ENCODE results near the gene FILIP1. TPM values are rescaled to one million over a fixed set of nuclear protein-coding genes. Genes with fewer than 3 reads are reported as not detected.
"Not testable (repeated sequence)": the region's sequence is repeated elsewhere in the genome, so short reads cannot be mapped to it uniquely, and the experiment has no call there.

Gene FILIP1
- polyA plus RNA-seq, 3 donors from 2014 or later, result not detected

DNA sequence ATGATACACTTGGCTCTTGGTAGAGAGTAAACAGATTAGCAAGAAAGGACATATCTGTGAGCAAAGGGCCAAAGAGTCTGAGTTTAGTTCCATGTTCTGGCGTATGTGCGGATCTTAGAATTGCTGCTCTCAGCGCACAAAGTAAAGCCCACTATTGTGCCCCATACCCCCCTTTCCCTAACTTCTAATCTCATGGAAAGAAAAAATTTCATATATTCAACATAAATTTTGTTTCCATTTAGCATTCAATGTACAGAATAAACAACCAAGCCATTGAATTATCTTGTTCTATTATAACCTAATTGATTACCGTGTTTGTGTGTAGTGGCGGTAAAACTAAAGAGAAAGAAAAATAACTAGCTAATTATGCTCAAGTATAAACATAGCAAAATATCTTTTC is 30.5 kb downstream of the FILIP1 start:
- Mint-ChIP-seq H3K9me3 (peaks cover 0 to 9% (median under 1%) of the 10 kb centered on the region in 6 donors), H3K36me3 (peaks cover 0 to 5% (median 0%) of the 10 kb centered on the region in 3 donors), H3K4me1 (no peaks in the 10 kb centered on the region), H3K4me3 (no peak overlapping the region), H3K27me3 (ENCODE audit: low read depth in 3 of 3) (no peaks in the 10 kb centered on the region), H3K27ac (no peak overlapping the region)
- DNase-seq, result no peak

DNA sequence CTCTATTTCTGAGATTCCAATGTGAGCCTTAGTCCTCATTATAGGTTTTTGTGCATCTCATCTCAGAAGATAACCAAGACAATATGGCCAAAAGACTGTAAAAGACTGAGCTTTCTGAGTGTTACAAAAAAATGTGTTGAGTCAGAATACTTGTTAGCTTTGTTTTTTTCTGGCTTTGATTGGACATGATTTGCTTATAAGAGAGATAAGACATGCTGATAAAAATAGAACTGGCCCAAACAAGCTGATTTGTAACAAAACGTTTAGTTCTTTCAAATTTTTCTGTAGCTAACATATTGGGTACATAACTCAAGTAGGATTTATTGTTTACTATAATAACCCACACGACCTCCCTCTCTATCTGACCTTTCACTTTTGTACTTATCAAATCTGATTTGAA is 32.9 kb downstream of the FILIP1 start:
- Mint-ChIP-seq H3K27me3 (ENCODE audit: low read depth in 3 of 3) (peaks cover 0 to 2% (median 0%) of the 10 kb centered on the region in 3 donors), H3K9me3 (peaks cover 0 to 4% (median 0%) of the 10 kb centered on the region in 6 donors), H3K4me3 (no peak overlapping the region), H3K36me3 (no peaks in the 10 kb centered on the region), H3K27ac (no peak overlapping the region), H3K4me1 (no peaks in the 10 kb centered on the region)
- DNase-seq, result no peak

DNA sequence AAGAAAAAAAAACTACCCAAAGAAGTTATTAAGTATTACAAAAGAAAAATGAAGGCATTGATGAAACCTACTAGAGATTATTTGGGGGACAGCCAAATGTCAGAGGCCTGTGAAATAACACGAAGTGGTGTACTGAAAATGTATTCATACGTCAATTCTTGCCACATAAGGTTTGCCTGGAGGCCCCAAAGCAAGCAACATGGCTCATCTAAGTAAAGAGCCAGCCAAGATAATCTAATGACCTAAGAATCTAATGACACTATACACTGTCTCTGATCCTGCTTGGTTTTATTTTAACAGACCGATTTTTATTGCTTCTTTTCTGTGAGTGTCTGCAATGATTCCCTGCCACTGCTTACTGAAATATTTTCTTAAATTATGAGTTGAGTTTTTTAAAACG is 34.7 kb downstream of the FILIP1 start:
- Mint-ChIP-seq H3K27ac (no peak overlapping the region), H3K27me3 (ENCODE audit: low read depth in 3 of 3) (peaks cover 0 to 2% (median 0%) of the 10 kb centered on the region in 3 donors), H3K9me3 (peaks cover 0 to 4% (median 0%) of the 10 kb centered on the region in 6 donors), H3K36me3 (no peaks in the 10 kb centered on the region), H3K4me3 (no peak overlapping the region), H3K4me1 (no peaks in the 10 kb centered on the region)
- DNase-seq, result no peak

DNA sequence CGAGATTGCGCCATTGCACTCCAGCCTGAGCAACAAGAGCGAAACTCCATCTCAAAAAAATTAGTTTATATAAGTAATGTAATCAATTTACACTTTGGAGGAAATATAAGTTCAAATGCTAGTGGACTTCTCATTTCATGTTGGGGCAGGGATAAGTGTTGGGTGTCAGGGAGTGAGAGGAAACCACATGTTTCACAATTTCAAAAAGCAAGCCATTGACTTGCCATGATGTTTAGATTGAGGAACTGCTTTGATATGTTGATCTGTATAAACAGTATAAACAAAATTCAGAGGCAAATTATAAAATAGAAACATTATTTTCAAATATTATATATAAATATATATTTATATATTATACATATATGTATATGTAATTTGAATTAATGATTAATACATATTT is 42.7 kb downstream of the FILIP1 start:
- H3K36me3 Mint-ChIP-seq, result no peaks in the 10 kb centered on the region
- peaks cover 0 to 4% (median 0%) of the 10 kb centered on the region in 6 donors for H3K9me3 Mint-ChIP-seq
- peaks cover 0 to 2% (median 0%) of the 10 kb centered on the region in 3 donors for H3K27me3 Mint-ChIP-seq (ENCODE audit: low read depth in 3 of 3)
- no peak overlapping the region for H3K4me3 Mint-ChIP-seq
- no peak for DNase-seq
- H3K4me1 Mint-ChIP-seq, result no peaks in the 10 kb centered on the region
- H3K27ac Mint-ChIP-seq, result no peak overlapping the region

DNA sequence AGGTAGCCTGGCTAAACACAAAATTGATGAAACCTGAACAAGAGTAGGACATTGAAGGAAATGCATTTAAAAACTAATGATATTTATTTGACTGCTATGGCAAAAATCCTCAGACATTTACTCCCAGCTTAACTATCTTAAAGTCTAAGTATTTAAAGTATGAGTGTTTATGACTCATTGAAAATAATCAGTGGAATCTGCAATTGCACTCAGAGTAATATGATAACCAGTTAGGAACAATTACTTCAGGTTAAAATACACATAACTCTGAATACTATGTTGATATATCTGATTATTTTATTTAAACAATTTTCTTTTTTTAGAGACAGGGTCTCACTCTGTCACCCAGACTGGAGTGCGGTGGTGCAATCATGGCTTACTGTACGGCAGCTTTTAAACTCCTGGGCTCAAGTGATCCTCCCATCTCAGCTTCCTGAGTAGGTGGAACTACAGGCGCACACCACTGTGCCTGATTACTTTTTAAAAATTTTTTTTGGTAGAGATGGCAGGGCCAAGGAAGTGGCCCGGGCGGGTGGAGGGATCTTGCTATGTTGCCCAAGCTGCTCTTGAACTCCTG is 43.9 kb downstream of the FILIP1 start:
- Mint-ChIP-seq H3K36me3 (no peaks in the 10 kb centered on the region), H3K9me3 (peaks cover 0 to 7% (median 0%) of the 10 kb centered on the region in 6 donors), H3K27ac (no peak overlapping the region), H3K4me3 (no peak overlapping the region), H3K4me1 (no peaks in the 10 kb centered on the region), H3K27me3 (ENCODE audit: low read depth in 3 of 3) (no peaks in the 10 kb centered on the region)
- DNase-seq, result no peak

DNA sequence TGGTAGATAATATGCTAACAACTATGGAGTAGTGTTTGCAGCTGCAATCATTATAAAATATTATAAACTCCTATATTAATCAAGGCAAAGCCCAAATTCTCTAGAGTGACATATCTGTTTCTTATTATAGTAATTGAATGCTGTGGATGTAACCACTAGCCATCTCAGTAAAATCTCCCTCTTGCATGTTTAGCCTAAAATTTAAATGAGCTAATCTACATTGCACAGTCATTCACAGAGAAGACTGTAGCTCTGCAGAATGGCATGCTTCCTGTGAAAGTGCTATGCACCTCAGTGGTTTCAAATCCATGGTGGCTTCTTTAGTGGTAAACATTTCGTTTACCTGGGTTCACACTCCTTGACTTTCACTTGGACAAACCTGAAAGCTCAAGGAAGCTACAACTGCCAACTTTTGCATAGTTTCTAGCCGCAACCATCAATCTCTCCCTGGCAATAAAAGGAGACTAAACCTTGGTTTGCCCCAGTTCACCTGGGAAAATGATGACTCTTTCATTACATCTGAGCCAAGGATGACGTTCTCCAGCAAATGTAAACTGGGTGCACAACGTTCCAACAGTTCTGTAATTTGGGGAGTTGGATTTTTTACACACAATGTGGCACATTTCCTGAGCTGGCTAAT is 47.2 kb downstream of the FILIP1 start:
- H3K27me3 Mint-ChIP-seq (ENCODE audit: low read depth in 3 of 3), result peaks cover 0 to 2% (median 0%) of the 10 kb centered on the region in 3 donors
- H3K4me1 Mint-ChIP-seq, result no peaks in the 10 kb centered on the region
- H3K36me3 Mint-ChIP-seq, result no peaks in the 10 kb centered on the region
- no peak for DNase-seq
- no peak overlapping the region for H3K27ac Mint-ChIP-seq
- peaks cover 0 to 4% (median 0%) of the 10 kb centered on the region in 6 donors for H3K9me3 Mint-ChIP-seq
- H3K4me3 Mint-ChIP-seq, result no peak overlapping the region

DNA sequence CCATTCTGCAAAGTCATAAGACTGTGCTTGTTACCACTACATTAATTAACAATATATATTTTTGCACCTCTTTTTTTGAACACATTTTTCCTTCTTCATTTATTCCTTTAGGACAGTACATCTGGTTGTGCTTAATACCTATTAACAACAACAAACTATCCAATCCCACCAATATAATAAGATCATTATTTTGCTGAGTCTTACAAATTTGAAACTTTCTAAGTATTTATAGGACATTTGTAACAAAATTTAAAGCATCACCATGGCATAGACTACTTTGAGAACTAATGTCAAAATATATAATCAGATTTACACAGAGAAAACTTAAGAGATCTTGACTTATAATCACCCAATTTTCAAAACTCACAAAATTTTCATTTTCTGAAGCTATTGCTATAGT is 47.9 kb downstream of the FILIP1 start:
- no peaks in the 10 kb centered on the region for H3K4me1 Mint-ChIP-seq
- H3K9me3 Mint-ChIP-seq, result peaks cover 0 to 4% (median 0%) of the 10 kb centered on the region in 6 donors
- H3K4me3 Mint-ChIP-seq, result no peak overlapping the region
- H3K27me3 Mint-ChIP-seq (ENCODE audit: low read depth in 3 of 3), result peaks cover 0 to 2% (median 0%) of the 10 kb centered on the region in 3 donors
- DNase-seq, result no peak
- H3K27ac Mint-ChIP-seq, result no peak overlapping the region
- no peaks in the 10 kb centered on the region for H3K36me3 Mint-ChIP-seq

DNA sequence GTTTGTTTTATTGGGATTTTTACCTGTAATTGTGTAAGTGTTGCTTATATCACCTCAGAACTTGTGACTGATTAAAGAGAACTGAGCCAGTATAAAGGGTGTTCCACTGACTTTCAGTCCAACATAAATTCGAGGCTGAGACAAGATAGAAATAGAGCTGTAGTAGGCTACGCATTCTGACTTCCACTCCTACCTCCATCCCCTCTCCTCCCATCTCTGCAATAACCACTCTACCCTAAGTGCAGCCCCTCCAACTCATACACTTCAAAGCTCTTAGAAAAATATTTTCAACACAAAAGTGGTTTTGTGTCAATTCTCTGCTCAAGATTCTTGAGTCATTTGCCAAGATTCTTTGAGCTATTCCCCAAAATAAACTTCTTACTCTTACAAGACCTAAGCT is 48.7 kb downstream of the FILIP1 start:
- Mint-ChIP-seq H3K4me1 (no peaks in the 10 kb centered on the region), H3K36me3 (no peaks in the 10 kb centered on the region), H3K9me3 (peaks cover 0 to 4% (median 0%) of the 10 kb centered on the region in 6 donors), H3K27me3 (ENCODE audit: low read depth in 3 of 3) (peaks cover 0 to 2% (median 0%) of the 10 kb centered on the region in 3 donors), H3K27ac (no peak overlapping the region), H3K4me3 (no peak overlapping the region)
- no peak for DNase-seq

DNA sequence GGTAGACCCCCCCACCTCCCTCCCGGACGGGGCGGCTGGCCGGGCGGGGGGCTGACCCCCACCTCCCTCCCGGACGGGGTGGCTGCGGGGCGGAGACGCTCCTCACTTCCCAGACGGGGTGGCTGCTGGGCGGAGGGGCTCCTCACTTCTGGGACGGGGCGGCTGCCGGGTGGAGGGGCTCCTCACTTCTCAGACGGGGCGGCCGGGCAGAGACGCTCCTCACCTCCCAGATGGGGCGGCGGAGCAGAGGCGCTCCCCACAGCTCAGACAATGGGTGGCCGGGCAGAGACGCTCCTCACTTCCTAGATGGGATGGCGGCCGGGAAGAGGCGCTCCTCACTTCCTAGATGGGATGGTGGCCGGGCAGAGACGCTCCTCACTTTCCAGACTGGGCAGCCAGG is 51.7 kb downstream of the FILIP1 start:
- not testable (repeated sequence) for DNase-seq; H3K36me3 Mint-ChIP-seq; H3K27ac Mint-ChIP-seq; H3K4me3 Mint-ChIP-seq; H3K4me1 Mint-ChIP-seq; H3K9me3 Mint-ChIP-seq; H3K27me3 Mint-ChIP-seq (ENCODE audit: low read depth in 3 of 3)

DNA sequence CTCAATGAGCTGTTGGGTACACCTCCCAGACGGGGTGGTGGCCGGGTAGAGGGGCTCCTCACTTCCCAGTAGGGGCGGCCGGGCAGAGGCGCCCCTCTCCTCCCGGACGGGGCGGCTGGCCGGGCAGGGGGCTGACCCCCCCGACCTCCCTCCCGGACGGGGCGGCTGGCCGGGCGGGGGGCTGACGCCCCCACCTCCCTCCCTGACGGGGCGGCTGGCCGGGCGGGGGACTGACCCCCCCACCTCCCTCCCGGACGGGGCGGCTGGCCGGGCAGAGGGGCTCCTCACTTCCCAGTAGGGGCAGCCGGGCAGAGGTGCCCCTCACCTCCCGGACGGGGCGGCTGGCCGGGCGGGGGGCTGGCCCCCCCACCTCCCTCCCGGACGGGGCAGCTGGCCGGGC is 52.1 kb downstream of the FILIP1 start:
- H3K27me3 Mint-ChIP-seq (ENCODE audit: low read depth in 3 of 3); H3K4me1 Mint-ChIP-seq; DNase-seq; H3K4me3 Mint-ChIP-seq; H3K27ac Mint-ChIP-seq; H3K36me3 Mint-ChIP-seq; H3K9me3 Mint-ChIP-seq: not testable (repeated sequence)

DNA sequence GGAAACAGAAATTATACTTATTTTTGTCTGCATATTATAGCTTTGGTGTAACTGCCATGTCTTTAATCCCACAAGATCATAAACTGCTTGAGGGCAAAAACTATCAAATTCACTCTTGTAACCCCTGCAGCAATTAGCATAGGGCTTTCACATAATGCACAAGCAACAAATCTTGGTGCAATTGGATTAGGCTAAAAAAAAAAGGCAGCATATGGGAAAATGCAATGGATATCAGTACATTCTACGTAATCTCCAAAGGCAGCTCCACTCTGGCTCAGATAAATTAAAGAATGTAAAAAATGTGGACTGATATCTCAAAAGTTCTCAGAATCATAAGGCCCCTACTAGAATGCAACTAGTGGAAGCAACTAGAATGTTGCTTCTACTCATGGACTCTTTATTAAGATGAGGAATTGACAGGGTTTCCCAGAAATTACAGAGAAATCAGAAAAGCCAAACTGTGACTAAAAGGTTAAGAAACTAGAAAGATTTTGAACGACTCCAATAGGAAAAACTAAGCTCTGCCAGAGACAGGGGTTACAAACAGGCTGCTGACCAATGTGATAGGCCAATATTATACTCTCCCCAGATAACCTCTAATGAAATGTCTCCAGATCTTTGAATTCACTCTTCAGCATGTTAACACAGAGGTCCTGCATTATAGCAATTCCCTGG is 55.0 kb downstream of the FILIP1 start:
- Mint-ChIP-seq H3K4me1 (no peaks in the 10 kb centered on the region), H3K27me3 (ENCODE audit: low read depth in 3 of 3) (peaks cover 0 to 3% (median 3%) of the 10 kb centered on the region in 3 donors), H3K9me3 (no peaks in the 10 kb centered on the region), H3K27ac (no peak overlapping the region), H3K36me3 (no peaks in the 10 kb centered on the region), H3K4me3 (no peak overlapping the region)
- DNase-seq, result no peak

DNA sequence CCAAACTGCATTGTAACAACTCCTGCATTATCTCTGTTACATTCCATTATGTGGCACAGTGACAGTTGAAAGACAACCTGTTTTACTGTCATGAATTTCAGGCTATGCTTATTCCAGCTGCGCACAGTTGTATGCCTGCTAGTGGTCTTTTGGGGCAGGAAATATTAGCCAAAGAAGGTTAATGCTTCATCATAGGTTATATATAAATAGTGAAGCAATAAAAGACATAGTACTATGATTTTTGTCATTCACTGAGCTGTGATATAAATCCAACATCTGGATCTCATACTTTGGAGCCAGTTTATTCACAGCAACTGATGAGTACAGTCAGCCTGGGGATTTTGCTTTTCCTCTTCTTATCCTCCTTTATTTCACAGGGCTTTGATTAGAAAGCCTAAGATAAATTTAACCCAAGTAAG is 55.6 kb downstream of the FILIP1 start:
- no peak overlapping the region for H3K4me3 Mint-ChIP-seq
- DNase-seq, result no peak
- H3K4me1 Mint-ChIP-seq, result no peaks in the 10 kb centered on the region
- no peaks in the 10 kb centered on the region for H3K9me3 Mint-ChIP-seq
- H3K27ac Mint-ChIP-seq, result no peak overlapping the region
- H3K36me3 Mint-ChIP-seq, result no peaks in the 10 kb centered on the region
- peaks cover 0 to 3% (median 3%) of the 10 kb centered on the region in 3 donors for H3K27me3 Mint-ChIP-seq (ENCODE audit: low read depth in 3 of 3)

DNA sequence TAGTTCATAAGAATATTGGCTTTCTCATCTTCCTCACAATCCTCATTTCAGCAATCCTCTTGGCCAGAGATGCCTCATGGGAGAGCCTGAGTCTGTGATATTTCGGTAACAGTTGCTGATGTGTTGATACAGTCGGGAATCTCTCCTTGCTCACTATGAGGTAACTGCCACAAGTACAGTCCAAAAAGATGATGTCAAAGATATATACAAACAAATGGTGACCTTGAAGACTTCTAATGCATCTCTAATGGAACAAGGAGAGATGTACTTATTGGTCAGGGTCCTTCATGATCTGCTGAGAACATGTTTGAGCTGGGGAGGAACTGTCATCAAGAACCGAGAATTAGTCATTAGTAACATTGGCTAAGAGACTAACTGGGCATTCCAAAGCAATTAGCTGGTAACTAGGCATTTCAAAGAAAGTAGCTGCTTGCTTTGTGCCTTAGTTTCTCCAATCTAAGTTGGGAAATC is 56.1 kb downstream of the FILIP1 start:
- peaks cover 0 to 3% (median 3%) of the 10 kb centered on the region in 3 donors for H3K27me3 Mint-ChIP-seq (ENCODE audit: low read depth in 3 of 3)
- peaks cover 0 to 3% (median 0%) of the 10 kb centered on the region in 6 donors for H3K9me3 Mint-ChIP-seq
- DNase-seq, result no peak
- H3K4me1 Mint-ChIP-seq, result no peaks in the 10 kb centered on the region
- no peaks in the 10 kb centered on the region for H3K36me3 Mint-ChIP-seq
- H3K4me3 Mint-ChIP-seq, result no peak overlapping the region
- no peak overlapping the region for H3K27ac Mint-ChIP-seq

DNA sequence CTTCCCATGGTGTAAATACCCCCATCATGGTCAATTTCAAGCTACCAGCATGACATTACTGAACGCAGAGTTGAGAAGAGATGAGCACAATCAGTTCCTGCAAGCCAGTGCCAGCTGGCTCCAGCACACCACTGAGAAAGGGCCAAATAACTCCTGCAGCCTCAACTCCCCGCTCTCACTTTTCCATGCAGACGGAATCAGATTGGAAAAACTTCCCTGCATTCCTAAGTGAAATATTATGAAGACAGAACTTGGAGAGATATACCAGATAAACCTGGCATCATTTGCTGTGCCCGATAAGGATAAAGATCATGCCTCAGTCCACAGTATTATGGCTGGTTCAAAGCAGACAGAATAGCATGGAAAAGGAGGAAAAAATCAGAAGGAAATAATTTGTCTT is 56.7 kb downstream of the FILIP1 start:
- peaks cover 0 to 3% (median 0%) of the 10 kb centered on the region in 6 donors for H3K9me3 Mint-ChIP-seq
- no peak overlapping the region for H3K27ac Mint-ChIP-seq
- no peak for DNase-seq
- H3K36me3 Mint-ChIP-seq, result no peaks in the 10 kb centered on the region
- peaks cover 0 to 3% (median 3%) of the 10 kb centered on the region in 3 donors for H3K27me3 Mint-ChIP-seq (ENCODE audit: low read depth in 3 of 3)
- no peak overlapping the region for H3K4me3 Mint-ChIP-seq
- H3K4me1 Mint-ChIP-seq, result no peaks in the 10 kb centered on the region
